HG03342 (cell line): Measurements from ENCODE around the gene ZMYND11.

Experiments used
- ATAC-seq: cut with Tn5 transposase; IDR thresholded peaks from one replicate; pipeline ENCODE4 v1.9.1; 2021; ENCODE audit warnings: mild to moderate bottlenecking, moderate library complexity; ENCODE audit not compliant: unreplicated experiment

The ZMYND11 gene

GRCh38 chr10:190216-190615 lies 55.0 kb downstream of the ZMYND11 start:
- no peak for ATAC-seq

GRCh38 chr10:191703-192518 lies 56.7 kb downstream of the ZMYND11 start:
- no peak for ATAC-seq

- ATAC-seq = no peak
Measured at GRCh38 chr10:194281-194680, 59.0 kb downstream of the ZMYND11 start.

GRCh38 chr10:200405-200804 lies 65.2 kb downstream of the ZMYND11 start:
- ATAC-seq = no peak

GRCh38 chr10:201328-201771 lies 66.1 kb downstream of the ZMYND11 start:
- ATAC-seq = no peak

GRCh38 chr10:208616-209015 lies 73.4 kb downstream of the ZMYND11 start:
- no peak for ATAC-seq

- ATAC-seq = no peak
Measured at GRCh38 chr10:209357-209756, 74.1 kb downstream of the ZMYND11 start.

- no peak for ATAC-seq
Measured at GRCh38 chr10:210297-210696, 75.0 kb downstream of the ZMYND11 start.

GRCh38 chr10:215444-215843 lies 80.2 kb downstream of the ZMYND11 start:
- no peak for ATAC-seq

GRCh38 chr10:218798-219197 lies 83.5 kb downstream of the ZMYND11 start:
- ATAC-seq = no peak

- no peak for ATAC-seq
Measured at GRCh38 chr10:219731-220472, 84.6 kb downstream of the ZMYND11 start.

GRCh38 chr10:224571-224970 lies 89.3 kb downstream of the ZMYND11 start:
- no peak for ATAC-seq

GRCh38 chr10:226018-226417 lies 90.8 kb downstream of the ZMYND11 start:
- no peak for ATAC-seq

- ATAC-seq = no peak
Measured at GRCh38 chr10:227014-227413, 91.8 kb downstream of the ZMYND11 start.

GRCh38 chr10:228366-228765 lies 93.1 kb downstream of the ZMYND11 start:
- ATAC-seq = no peak

- no peak for ATAC-seq
Measured at GRCh38 chr10:230758-231157, 95.5 kb downstream of the ZMYND11 start.

GRCh38 chr10:232061-232460 lies 96.8 kb downstream of the ZMYND11 start:
- no peak for ATAC-seq

- no peak for ATAC-seq
Measured at GRCh38 chr10:232878-233277, 97.6 kb downstream of the ZMYND11 start.

GRCh38 chr10:234708-235406 lies 99.6 kb downstream of the ZMYND11 start:
- ATAC-seq = no peak

GRCh38 chr10:235915-236314 lies 100.7 kb downstream of the ZMYND11 start:
- no peak for ATAC-seq

- no peak for ATAC-seq
Measured at GRCh38 chr10:239109-239508, 103.9 kb downstream of the ZMYND11 start.

- ATAC-seq = no peak
Measured at GRCh38 chr10:241451-241850, 106.2 kb downstream of the ZMYND11 start.
